Measurements from ENCODE around the gene COL4A3. TPM values are rescaled to one million over a fixed set of nuclear protein-coding genes. Genes with fewer than 3 reads are reported as not detected.

COL4A3 gene
- total RNA-seq, 1 experiment from 2014 or later = 0.15 TPM

DNA sequence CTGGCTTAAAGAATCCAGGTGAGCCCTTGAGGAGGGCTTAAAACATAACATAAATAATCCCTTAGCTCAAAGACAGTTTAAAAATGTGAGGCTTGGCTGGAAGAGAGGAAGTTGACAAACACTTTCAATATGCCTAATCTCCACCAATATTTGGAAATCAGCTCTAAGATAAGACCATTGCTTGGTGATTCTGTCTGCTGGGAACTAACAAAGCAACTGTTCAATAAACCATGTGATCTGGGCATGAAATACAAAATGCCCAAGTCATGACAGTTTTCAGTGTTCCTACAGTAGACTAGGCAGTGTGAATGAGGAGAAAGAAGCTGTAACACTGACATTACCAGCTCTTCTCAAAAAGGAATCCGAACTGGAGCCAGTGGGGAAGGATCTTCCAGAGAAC, 171.3 kb downstream of the COL4A3 start:
- Mint-ChIP-seq H3K27me3 (ENCODE audit: low read depth) (no peaks in the 10 kb centered on the region), H3K4me3 (no peak overlapping the region), H3K27ac (no peak overlapping the region), H3K9me3 (no peaks in the 10 kb centered on the region), H3K4me1 (no peaks in the 10 kb centered on the region), H3K36me3 (ENCODE audit: insufficient read depth in 1 of 3, low read depth in 3 of 3) (peaks cover 17 to 67% (median 66%) of the 10 kb centered on the region in 3 experiments; a peak in 6 of 7 replicates)
- H3K23ac ChIP-seq (ENCODE audit: insufficient read length, low read depth, low read length) = no peak overlapping the region
- H4K5ac ChIP-seq (ENCODE audit: insufficient read length, low read depth, low read length) = no peak overlapping the region
- no peaks in the 10 kb centered on the region for H3K23me2 ChIP-seq (ENCODE audit: insufficient read length, low read depth, low read length, poor library complexity, severe bottlenecking)
- H3K79me1 ChIP-seq (ENCODE audit: insufficient read depth, low read depth, low read length, poor library complexity, severe bottlenecking) = peaks cover 3% of the 10 kb centered on the region
- H4K91ac ChIP-seq (ENCODE audit: insufficient read length, low read depth, low read length) = no peak overlapping the region
- H2AFZ ChIP-seq (ENCODE audit: low read length) = no peak overlapping the region
- H3K9ac ChIP-seq (ENCODE audit: extremely low read depth, insufficient read length, low read length) = no peak overlapping the region
- no peak overlapping the region for H2BK15ac ChIP-seq (ENCODE audit: low read depth, low read length)
- H3K4me2 ChIP-seq (ENCODE audit: insufficient read depth, insufficient read length, low read length) = no peak overlapping the region
- H4K8ac ChIP-seq (replicated peaks; ENCODE audit: insufficient read length, low read depth, low read length) = no peak overlapping the region
- no peak overlapping the region for H3T11ph ChIP-seq (ENCODE audit: low read length)
- H3K9me3 ChIP-seq (ENCODE audit: control insufficient read depth, low read depth, low read length) = no peaks in the 10 kb centered on the region
- no peak overlapping the region for H3K18ac ChIP-seq (ENCODE audit: insufficient read length, low read depth, low read length)
- H3K27me3 ChIP-seq (ENCODE audit: insufficient read depth, low read length) = no peaks in the 10 kb centered on the region
- H3K4ac ChIP-seq (ENCODE audit: low read depth, low read length) = no peak overlapping the region
- no peak overlapping the region for H2BK120ac ChIP-seq (ENCODE audit: low read depth, low read length, poor library complexity, severe bottlenecking)
- no peaks in the 10 kb centered on the region for H3K79me2 ChIP-seq (ENCODE audit: insufficient read depth, low read length)
- WGBS (ENCODE audit: extremely low coverage, insufficient read length, low lambda C conversion rate) = no CpG with 5 or more reads among the region's 1 CpG
- no peak overlapping the region for H2BK5ac ChIP-seq (ENCODE audit: insufficient read length, low read length)
- no peaks in the 10 kb centered on the region for H4K20me1 ChIP-seq (ENCODE audit: control insufficient read depth, insufficient read depth, insufficient read length)
- no peak for DNase-seq
- no peak overlapping the region for H3K14ac ChIP-seq (ENCODE audit: insufficient read depth, low read length)
- H3K56ac ChIP-seq (ENCODE audit: insufficient read length, low read depth, low read length) = no peak overlapping the region
- no peaks in the 10 kb centered on the region for H3K4me1 ChIP-seq (ENCODE audit: insufficient read depth, low read length)
- H3K27ac ChIP-seq (ENCODE audit: insufficient read length, low read depth, low read length) = no peak overlapping the region
- TF ChIP-seq, protein P1, sequence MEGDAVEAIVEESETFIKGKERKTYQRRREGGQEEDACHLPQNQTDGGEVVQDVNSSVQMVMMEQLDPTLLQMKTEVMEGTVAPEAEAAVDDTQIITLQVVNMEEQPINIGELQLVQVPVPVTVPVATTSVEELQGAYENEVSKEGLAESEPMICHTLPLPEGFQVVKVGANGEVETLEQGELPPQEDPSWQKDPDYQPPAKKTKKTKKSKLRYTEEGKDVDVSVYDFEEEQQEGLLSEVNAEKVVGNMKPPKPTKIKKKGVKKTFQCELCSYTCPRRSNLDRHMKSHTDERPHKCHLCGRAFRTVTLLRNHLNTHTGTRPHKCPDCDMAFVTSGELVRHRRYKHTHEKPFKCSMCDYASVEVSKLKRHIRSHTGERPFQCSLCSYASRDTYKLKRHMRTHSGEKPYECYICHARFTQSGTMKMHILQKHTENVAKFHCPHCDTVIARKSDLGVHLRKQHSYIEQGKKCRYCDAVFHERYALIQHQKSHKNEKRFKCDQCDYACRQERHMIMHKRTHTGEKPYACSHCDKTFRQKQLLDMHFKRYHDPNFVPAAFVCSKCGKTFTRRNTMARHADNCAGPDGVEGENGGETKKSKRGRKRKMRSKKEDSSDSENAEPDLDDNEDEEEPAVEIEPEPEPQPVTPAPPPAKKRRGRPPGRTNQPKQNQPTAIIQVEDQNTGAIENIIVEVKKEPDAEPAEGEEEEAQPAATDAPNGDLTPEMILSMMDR (conservative IDR thresholded peaks at IDR 0.05) = no peak
- H2BK12ac ChIP-seq (ENCODE audit: insufficient read length, low read depth, low read length) = no peak overlapping the region
- no peak overlapping the region for H2BK20ac ChIP-seq (ENCODE audit: low read depth, low read length, poor library complexity, severe bottlenecking)
- no peak overlapping the region for H2AK5ac ChIP-seq (ENCODE audit: insufficient read length, low read length)
